Central memory CD8-positive, alpha-beta T cell (primary cell): ENCODE measurements around the gene MPI.

Experiments used
- ATAC-seq: fragments of 150-1000 bp; cut with Tn5 transposase; replicated peaks from 2 replicates; pipeline ENCODE4 v1.10.0; 2022; ENCODE audit warnings: mild to moderate bottlenecking, moderate FRiP score, moderate number of reproducible peaks; ENCODE audit not compliant: poor library complexity, severe bottlenecking; ENCODE audit errors: extremely low read depth
- DNase-seq, 2 donors: peaks; one replicate each; pipeline ENCODE4 v3.0.0; 2021; ENCODE audit warnings: low spot score in 2 of 2
- H3K27ac Mint-ChIP-seq: one replicate; pipeline ENCODE4 v1.8.0; 2022; ENCODE audit warnings: low read depth, mild to moderate bottlenecking, moderate library complexity, mixed read lengths
- H3K27me3 Mint-ChIP-seq: one replicate; pipeline ENCODE4 v1.8.0; 2022; ENCODE audit warnings: mixed read lengths
- H3K36me3 Mint-ChIP-seq: one replicate; pipeline ENCODE4 v1.8.0; 2022; ENCODE audit warnings: mild to moderate bottlenecking, moderate library complexity, mixed read lengths; ENCODE audit not compliant: insufficient read depth
- H3K4me1 Mint-ChIP-seq: one replicate; pipeline ENCODE4 v1.8.0; 2022; ENCODE audit warnings: mixed read lengths
- H3K4me3 Mint-ChIP-seq: one replicate; pipeline ENCODE4 v1.8.0; 2022; ENCODE audit warnings: mild to moderate bottlenecking, moderate library complexity, mixed read lengths
- H3K9me3 Mint-ChIP-seq: one replicate; pipeline ENCODE4 v1.8.0; 2022; ENCODE audit warnings: mixed read lengths

MPI gene

GRCh38 chr15:74867466-74868038 is 22.3 kb upstream of the MPI start:
- no peaks in the 10 kb centered on the region for H3K27me3 Mint-ChIP-seq
- peaks cover 34% of the 10 kb centered on the region for H3K36me3 Mint-ChIP-seq
- no peak for ATAC-seq
- peak overlapping the region; percentile 100 for H3K4me3 Mint-ChIP-seq
- no peak for DNase-seq
- no peaks in the 10 kb centered on the region for H3K9me3 Mint-ChIP-seq
- no peak overlapping the region for H3K27ac Mint-ChIP-seq
- H3K4me1 Mint-ChIP-seq: peaks cover 80% of the 10 kb centered on the region

- DNase-seq: no peak
- Mint-ChIP-seq H3K9me3 (no peaks in the 10 kb centered on the region), H3K36me3 (peaks cover 34% of the 10 kb centered on the region), H3K27ac (no peak overlapping the region), H3K4me3 (peak overlapping the region; percentile 100), H3K27me3 (no peaks in the 10 kb centered on the region), H3K4me1 (peaks cover 85% of the 10 kb centered on the region)
- no peak for ATAC-seq
These were observed 21.8 kb upstream of the MPI start for GRCh38 chr15:74868059-74868458.

- peak overlapping the region; percentile 80 for H3K27ac Mint-ChIP-seq
- ATAC-seq (no peak), DNase-seq (no peak)
- peak overlapping the region; percentile 100 for H3K4me3 Mint-ChIP-seq
- no peaks in the 10 kb centered on the region for H3K27me3 Mint-ChIP-seq
- H3K36me3 Mint-ChIP-seq: peaks cover 35% of the 10 kb centered on the region
- H3K9me3 Mint-ChIP-seq: no peaks in the 10 kb centered on the region
- peaks cover 76% of the 10 kb centered on the region for H3K4me1 Mint-ChIP-seq
These were observed 20.5 kb upstream of the MPI start for GRCh38 chr15:74869372-74869725.

GRCh38 chr15:74869726-74870407 is 20.0 kb upstream of the MPI start:
- H3K9me3 Mint-ChIP-seq: no peaks in the 10 kb centered on the region
- H3K4me1 Mint-ChIP-seq: peaks cover 72% of the 10 kb centered on the region
- DNase-seq (no peak), ATAC-seq (peak; percentile 39)
- H3K27me3 Mint-ChIP-seq: no peaks in the 10 kb centered on the region
- H3K27ac Mint-ChIP-seq: peak overlapping the region; percentile 80
- peak overlapping the region; percentile 100 for H3K4me3 Mint-ChIP-seq
- peaks cover 31% of the 10 kb centered on the region for H3K36me3 Mint-ChIP-seq

- DNase-seq (no peak), ATAC-seq (no peak)
- Mint-ChIP-seq H3K9me3 (no peaks in the 10 kb centered on the region), H3K27me3 (no peaks in the 10 kb centered on the region), H3K36me3 (peaks cover 28% of the 10 kb centered on the region), H3K27ac (peak overlapping the region; percentile 80), H3K4me3 (peak overlapping the region; percentile 100), H3K4me1 (peaks cover 66% of the 10 kb centered on the region)
These were observed 19.2 kb upstream of the MPI start for GRCh38 chr15:74870436-74871215.

GRCh38 chr15:74872702-74873035 is 17.2 kb upstream of the MPI start:
- Mint-ChIP-seq H3K27ac (peak overlapping the region; percentile 100), H3K4me3 (peak overlapping the region; percentile 100), H3K4me1 (peaks cover 51% of the 10 kb centered on the region), H3K36me3 (peaks cover 18% of the 10 kb centered on the region), H3K9me3 (no peaks in the 10 kb centered on the region), H3K27me3 (no peaks in the 10 kb centered on the region)
- no peak for DNase-seq
- no peak for ATAC-seq

GRCh38 chr15:74873036-74873755 is 16.6 kb upstream of the MPI start, which contains the start of gene SCAMP2:
Gene SCAMP2, minus strand, starts transcription at chr15:74873365. Its CDS starts 110 bp downstream, at chr15:74873255.
- H3K4me3 Mint-ChIP-seq: peak within 1 kb of the TSS; percentile 100
- no peaks in the 10 kb centered on the region for H3K9me3 Mint-ChIP-seq
- peaks cover 14% of the 10 kb centered on the region for H3K36me3 Mint-ChIP-seq
- H3K4me1 Mint-ChIP-seq: peaks cover 46% of the 10 kb centered on the region
- peak; percentile 88 for DNase-seq
- ATAC-seq: peak; percentile 90
- H3K27me3 Mint-ChIP-seq: no peaks in the 10 kb centered on the region
- peak within 1 kb of the TSS; percentile 100 for H3K27ac Mint-ChIP-seq

GRCh38 chr15:74873756-74874424 is 16.0 kb upstream of the MPI start:
- Mint-ChIP-seq H3K9me3 (no peaks in the 10 kb centered on the region), H3K4me1 (peaks cover 39% of the 10 kb centered on the region), H3K4me3 (peak overlapping the region; percentile 100), H3K36me3 (peaks cover 14% of the 10 kb centered on the region), H3K27me3 (no peaks in the 10 kb centered on the region), H3K27ac (peak overlapping the region; percentile 100)
- no peak for ATAC-seq
- DNase-seq: no peak

GRCh38 chr15:74878273-74878672 is 11.6 kb upstream of the MPI start:
- ATAC-seq (no peak), DNase-seq (no peak)
- H3K27ac Mint-ChIP-seq: no peak overlapping the region
- H3K9me3 Mint-ChIP-seq: no peaks in the 10 kb centered on the region
- H3K27me3 Mint-ChIP-seq: no peaks in the 10 kb centered on the region
- H3K4me3 Mint-ChIP-seq: no peak overlapping the region
- H3K4me1 Mint-ChIP-seq: no peaks in the 10 kb centered on the region
- H3K36me3 Mint-ChIP-seq: peaks cover 2% of the 10 kb centered on the region

- ATAC-seq: no peak
These were observed 7.3 kb upstream of the MPI start for GRCh38 chr15:74882528-74882927.

GRCh38 chr15:74884428-74885223 is 5.2 kb upstream of the MPI start:
- H3K4me1 Mint-ChIP-seq: peaks cover 14% of the 10 kb centered on the region
- no peak overlapping the region for H3K4me3 Mint-ChIP-seq
- no peak overlapping the region for H3K27ac Mint-ChIP-seq
- DNase-seq (no peak), ATAC-seq (no peak)
- no peaks in the 10 kb centered on the region for H3K9me3 Mint-ChIP-seq
- H3K27me3 Mint-ChIP-seq: no peaks in the 10 kb centered on the region
- peaks cover 2% of the 10 kb centered on the region for H3K36me3 Mint-ChIP-seq

More at GRCh38 chr15:74882528-74882927, 7.3 kb upstream of the MPI start:
- Mint-ChIP-seq H3K36me3 (peaks cover 1% of the 10 kb centered on the region), H3K4me3 (no peak overlapping the region), H3K9me3 (no peaks in the 10 kb centered on the region), H3K27me3 (no peaks in the 10 kb centered on the region), H3K27ac (no peak overlapping the region), H3K4me1 (peaks cover 8% of the 10 kb centered on the region)
- DNase-seq: no peak
